HG03039 (cell line): ENCODE data around the gene KLLN.
"Not testable (repeated sequence)": the region's sequence is repeated elsewhere in the genome, so short reads cannot be mapped to it uniquely, and the experiment has no call there.

Experiments used
- ATAC-seq: cut with Tn5 transposase; IDR thresholded peaks from one replicate; pipeline ENCODE4 v1.9.1; 2021; ENCODE audit warnings: mild to moderate bottlenecking, moderate library complexity; ENCODE audit not compliant: unreplicated experiment

KLLN gene, protein sequence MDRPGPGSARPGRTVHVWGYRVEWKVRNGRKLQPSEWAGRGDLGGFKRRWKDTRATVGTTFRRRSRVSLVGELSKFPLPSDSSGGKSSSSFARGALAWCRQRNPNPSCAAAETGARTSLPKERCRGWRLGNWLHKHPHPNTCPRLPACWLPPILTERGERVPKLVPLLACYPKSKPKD

DNA sequence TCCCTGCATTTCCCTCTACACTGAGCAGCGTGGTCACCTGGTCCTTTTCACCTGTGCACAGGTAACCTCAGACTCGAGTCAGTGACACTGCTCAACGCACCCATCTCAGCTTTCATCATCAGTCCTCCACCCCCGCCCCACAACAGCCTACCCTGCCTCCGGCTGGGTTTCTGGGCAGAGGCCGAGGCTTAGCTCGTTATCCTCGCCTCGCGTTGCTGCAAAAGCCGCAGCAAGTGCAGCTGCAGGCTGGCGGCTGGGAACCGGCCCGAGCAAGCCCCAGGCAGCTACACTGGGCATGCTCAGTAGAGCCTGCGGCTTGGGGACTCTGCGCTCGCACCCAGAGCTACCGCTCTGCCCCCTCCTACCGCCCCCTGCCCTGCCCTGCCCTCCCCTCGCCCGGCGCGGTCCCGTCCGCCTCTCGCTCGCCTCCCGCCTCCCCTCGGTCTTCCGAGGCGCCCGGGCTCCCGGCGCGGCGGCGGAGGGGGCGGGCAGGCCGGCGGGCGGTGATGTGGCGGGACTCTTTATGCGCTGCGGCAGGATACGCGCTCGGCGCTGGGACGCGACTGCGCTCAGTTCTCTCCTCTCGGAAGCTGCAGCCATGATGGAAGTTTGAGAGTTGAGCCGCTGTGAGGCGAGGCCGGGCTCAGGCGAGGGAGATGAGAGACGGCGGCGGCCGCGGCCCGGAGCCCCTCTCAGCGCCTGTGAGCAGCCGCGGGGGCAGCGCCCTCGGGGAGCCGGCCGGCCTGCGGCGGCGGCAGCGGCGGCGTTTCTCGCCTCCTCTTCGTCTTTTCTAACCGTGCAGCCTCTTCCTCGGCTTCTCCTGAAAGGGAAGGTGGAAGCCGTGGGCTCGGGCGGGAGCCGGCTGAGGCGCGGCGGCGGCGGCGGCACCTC, at the start of gene KLLN, which contains the start of gene PTEN:
Gene KLLN (minus strand): TSS at position 481 of the 891 bp plus-strand sequence. CDS start 1,046 bp downstream, outside the sequence.
Gene PTEN (plus strand): TSS at position 573 of the 891 bp plus-strand sequence. CDS start 845 bp downstream, outside the sequence.
- ATAC-seq: peak; percentile 33

DNA sequence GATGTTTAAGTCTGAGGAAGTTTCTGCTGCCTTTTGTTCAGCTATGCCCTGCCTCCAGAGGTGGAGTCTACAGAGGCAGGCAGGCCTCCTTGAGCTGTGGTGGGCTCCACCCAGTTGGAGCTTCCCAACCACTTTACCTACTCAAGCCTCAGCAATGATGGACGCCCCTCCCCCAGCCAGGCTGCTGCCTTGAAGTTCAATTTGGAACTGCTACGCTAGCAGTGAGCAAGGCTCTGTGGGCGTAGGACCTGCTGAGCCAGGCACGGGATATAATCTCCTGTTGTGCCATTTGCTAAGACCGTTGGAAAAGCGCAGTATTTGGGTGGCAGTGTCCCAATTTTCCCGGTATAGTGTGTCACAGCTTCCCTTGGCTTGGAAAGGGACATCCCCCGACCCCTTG, 40.1 kb upstream of the KLLN start:
- not testable (repeated sequence) for ATAC-seq

DNA sequence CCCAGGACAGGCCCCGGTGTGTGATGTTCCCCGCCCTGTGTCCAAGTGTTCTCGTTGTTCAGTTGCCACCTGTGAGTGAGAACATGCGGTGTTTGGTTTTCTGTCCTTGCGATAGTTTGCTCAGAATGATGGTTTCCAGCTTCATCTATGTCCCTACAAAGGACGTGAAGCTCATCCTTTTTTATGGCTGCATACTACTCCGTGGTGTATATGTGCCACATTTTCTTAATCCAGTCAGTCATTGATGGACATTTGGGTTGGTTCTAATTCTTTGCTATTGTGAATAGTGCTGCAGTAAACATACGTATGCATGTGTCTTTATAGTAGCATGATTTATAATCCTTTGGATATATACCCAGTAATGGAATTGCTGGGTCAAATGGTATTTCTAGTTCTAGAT, 34.6 kb upstream of the KLLN start:
- not testable (repeated sequence) for ATAC-seq

DNA sequence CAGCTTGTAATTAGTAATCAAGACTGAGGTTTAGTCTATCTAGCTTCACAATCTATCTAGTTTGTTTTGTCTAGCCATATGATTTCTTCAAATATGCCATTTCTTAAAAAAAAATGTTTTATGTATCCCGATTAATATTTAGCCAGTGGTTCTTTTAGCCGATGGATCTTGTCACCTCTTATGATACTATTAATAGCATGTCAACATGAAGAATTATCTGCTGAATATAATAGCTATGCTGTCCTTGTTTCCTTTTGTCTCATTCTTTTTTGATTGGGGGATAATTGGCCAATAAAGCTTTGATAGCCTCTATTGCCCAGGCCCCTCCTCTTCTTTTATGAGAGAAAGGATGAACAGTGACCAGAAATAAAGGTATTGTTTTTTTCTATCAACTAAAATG, 32.9 kb upstream of the KLLN start:
- no peak for ATAC-seq

DNA sequence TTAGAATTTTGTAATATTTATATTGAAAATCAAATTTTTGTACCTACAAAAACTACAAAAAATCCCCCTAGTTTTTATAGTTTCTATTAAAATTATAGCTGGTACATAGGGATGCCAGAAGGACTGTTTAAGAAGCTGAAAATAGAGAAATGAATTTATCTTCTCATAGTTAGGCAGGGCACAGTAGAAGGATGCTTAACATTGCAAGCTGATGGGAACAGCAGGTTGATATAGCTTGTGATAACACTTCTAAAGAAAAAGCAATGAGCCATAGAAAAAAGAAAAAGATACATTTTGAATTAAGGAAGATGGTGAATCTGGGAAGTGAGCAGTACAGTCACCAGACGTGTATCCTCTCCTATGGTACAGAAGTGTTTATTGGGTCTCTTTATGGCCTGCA, 32.1 kb upstream of the KLLN start:
- no peak for ATAC-seq

DNA sequence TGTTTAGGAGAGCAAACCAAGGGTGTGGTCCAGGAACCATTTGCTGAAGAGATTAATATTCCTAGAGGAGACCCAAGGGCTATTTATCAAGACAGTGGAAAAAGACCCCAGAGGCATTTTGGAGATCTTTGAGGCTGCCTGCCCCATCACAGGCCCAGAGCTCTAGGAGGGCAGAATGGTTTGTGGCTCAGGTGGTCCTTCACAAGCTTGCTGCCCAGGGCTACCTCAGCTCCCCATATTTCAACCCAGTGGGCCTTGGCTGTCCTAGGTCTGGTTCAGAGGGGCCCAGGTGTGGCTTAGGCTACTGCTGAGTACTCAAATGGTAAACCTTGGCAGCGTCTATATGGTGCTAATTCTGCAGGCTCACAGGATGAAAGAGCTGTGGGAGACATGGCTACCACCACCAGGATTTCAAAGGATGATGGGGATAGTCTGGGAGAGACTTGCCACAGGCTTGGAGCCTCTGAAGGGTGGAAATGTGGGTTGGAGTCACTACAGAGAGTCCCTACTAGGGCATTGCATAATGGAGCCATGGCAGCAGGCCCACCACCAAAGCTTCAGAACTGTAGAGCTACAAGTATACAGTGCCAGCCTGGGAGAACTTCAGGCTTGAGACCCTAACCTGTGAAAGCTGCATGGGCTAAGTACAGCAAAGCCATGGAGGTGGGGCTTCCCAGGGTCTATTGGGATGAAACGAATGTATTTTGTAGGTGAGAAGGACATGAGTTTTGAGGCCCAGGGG, 24.4 kb upstream of the KLLN start:
- ATAC-seq: no peak

DNA sequence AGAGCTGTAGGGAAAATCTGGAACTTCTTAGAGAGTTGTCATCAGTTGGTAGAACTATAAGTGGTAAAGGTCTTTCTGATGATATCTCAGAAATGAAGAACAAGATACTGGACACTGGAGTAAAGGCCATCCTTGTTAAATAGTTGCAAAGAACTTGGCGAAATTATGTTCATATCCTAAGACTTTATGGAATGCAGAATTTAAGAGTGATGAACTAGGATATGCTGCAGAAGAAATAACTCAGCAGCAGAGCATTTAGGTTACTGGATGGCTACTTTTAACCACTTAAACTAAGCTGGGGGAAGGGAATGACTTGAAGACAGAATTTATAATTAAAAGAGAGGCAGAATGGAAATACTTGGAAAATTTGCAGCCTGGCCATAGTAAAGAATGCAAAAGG, 23.8 kb upstream of the KLLN start:
- no peak for ATAC-seq

DNA sequence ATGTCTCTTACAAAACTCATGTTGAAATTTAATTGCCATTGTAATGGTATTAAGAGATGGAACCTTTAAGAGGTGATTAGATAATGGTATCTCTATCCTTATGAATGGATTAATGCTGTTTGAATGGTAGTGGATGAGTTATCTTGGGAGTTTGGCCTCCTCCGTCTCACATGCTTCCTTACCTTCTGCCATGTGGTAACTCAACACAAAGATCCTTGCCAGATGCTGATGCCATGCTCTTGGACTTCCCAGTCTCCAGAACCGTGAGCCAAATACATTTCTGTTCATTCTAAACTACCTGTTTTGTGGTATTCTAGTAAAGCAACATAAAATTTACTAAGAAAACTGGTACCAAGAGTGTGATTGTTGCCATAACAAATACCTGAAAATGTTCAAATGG, 23.3 kb upstream of the KLLN start:
- ATAC-seq: no peak

DNA sequence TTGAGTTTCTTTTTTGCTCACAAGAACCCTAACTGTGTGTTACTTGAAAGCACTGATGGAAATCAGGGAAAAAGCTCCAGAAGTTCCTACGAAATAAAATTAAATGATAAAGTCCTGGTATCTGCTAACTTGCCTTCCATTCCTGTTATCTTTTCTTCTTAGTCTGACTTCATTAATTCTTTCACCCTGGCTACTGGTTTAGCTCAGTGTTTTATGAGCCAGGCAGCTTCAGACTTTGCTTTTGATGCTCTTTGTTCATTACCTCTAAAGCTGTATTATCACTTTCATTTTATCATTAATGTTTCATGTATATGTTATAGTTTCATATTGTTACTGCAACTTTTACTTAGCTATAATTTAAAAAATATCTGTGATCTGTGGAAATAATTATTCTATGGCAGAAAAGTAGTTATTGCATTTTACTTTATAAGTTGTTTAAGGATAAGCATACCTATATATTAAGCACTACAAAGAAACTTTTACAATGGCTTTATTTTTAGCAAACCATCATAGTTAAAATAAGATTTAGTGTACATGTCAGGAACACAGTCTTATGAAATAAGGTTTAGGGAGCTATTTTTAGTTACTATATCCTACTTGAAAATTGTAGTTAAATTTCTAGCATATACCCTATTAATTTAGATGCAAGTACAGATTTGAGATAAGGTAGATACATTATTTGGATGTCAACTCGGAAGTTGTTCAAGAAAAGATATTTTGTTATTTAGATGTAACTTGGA, 19.4 kb upstream of the KLLN start:
- ATAC-seq: no peak

DNA sequence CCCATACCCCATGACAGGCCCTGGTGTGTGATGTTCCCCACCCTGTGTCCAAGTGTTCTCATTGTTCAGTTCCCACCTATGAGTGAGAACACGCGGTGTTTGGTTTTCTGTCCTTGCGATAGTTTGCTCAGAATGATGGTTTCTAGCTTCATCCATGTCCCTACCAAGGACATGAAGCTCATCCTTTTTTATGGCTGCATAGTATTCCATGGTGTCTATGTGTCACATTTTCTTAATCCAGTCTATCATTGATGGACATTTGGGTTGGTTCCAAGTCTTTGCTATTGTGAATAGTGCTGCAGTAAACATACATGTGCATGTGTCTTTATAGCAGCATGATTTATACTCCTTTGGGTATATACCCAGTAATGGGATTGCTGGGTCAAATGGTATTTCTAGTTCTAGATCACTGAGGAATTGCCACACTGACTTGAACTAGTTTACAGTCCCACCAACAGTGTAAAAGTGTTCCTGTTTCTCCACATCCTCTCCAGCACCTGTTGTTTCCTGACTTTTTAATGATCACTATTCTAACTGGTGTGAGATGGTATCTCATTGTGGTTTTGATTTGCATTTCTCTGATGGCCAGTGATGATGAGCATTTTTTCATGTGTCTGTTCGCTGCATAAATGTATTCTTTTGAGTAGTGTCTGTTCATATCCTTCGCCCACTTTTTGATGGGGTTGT, 18.2 kb upstream of the KLLN start:
- not testable (repeated sequence) for ATAC-seq

DNA sequence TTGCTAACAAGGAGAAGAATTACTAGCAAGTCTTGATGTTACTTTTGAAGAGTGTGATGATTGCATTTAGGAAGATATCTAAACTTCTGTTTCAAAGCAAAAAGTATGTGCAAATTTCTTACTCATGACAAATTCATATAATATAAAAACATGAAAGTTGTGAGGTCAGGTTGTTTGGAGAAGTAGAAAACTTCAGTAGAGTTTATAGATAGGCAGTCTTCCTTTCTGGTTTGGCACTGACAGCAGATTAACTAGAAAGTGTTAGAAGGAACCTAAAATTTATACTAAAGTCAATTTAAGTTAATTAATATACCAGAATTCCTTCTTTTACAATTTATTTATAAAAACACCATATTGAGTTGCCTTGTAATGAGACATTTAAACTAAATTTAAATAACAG, 17.0 kb upstream of the KLLN start:
- no peak for ATAC-seq

DNA sequence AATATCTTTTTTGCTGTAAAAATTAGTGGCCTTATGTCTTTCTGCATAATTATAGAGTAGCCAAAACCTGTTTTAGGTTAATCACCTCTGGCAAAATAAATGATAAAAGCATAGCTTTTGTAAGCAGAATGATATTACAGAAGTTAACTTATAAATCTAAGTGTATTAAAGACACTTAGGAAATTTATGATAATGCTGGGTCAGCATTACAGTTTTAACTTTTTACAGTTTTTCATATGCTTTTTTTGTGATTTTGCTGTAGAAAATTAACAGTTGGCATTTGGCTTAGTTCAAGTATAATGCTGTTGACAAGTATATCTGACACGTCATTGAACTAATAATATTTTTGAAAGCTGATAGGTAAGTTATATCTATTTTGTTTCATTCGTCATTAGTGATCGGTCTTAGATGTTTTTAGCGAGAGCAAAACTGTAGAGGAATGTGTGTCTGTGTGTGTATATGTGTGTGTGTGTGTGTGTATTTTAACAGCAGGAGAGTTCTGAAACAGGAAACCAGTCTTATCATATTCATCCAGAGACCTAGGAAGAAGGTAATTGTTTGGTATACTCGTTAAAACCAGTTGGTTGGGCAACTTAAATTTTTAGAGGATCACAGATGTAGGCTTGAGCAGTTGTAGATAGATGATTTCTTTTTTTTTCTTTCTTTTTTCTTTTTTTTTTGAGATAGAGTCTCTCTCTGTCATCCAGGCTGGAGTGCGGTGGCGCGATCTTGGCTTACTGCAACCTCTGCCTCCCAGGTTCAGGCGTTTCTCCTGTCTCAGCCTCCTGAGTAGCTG, 15.5 kb upstream of the KLLN start:
- no peak for ATAC-seq

DNA sequence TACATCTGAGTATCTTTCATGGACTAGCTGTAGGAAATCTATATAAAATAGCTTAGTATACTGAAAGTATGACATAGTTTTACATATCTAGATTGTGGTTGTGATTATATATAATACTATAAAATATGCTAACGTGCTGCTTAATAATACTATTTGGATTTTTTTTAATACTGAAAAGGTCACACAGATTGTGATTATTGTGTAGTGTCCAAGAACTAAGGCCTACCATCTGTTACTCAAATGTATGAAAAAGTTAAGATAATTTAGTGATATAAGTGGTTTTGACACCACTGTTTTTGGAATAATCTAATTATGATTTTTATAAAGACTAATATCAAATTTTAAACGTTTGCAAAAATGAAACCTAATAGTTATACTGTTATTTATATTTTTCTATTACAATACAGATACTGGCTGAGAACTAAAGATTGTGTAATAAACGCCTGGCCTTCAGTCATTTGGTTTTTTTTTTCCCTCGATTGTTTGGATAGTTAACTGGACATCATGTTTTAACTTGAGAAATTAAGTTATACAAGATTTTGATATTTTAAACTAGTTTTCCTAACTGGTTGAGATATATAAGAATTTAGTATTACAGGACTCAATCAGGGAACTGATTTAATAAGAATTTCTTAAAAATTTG, 12.7 kb upstream of the KLLN start:
- ATAC-seq: no peak

DNA sequence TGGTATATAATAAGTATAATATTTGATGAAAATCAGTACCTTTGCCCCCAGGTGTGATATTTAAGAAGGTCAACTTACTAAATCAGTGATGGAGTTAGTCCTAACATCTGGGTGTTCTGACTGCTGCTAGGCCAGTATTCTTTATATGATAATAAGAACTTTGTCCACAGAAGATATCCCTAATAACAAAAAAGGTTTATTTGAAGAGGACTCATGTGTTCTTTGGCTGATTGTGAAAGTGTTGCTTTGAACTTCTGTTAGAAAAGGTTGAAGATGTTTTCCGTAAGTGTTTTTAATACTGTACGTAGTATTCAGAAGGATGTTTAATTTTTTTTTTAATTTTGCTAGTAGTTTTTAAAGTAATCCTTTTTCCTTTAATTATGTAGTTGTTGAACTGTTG, 10.3 kb upstream of the KLLN start:
- ATAC-seq: no peak

DNA sequence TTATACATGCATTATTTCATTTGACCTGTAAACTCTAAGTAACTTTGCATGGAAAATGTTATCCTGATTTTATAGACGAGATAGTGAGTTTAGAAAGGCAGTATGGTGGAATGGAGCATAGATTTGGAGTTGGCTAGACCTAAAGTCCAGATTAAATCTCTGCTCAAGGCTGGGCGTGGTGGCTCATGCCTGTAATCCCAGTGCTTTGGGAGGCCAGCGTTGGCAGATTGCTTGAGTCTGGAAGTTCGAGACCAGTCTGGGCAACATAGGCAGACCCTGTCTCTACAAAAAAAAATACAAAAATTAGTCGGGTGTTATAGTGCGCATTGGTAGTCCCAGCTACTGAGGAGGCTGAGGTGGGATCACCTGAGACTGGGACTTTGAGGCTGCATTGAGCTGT, 9.5 kb upstream of the KLLN start:
- ATAC-seq: no peak

DNA sequence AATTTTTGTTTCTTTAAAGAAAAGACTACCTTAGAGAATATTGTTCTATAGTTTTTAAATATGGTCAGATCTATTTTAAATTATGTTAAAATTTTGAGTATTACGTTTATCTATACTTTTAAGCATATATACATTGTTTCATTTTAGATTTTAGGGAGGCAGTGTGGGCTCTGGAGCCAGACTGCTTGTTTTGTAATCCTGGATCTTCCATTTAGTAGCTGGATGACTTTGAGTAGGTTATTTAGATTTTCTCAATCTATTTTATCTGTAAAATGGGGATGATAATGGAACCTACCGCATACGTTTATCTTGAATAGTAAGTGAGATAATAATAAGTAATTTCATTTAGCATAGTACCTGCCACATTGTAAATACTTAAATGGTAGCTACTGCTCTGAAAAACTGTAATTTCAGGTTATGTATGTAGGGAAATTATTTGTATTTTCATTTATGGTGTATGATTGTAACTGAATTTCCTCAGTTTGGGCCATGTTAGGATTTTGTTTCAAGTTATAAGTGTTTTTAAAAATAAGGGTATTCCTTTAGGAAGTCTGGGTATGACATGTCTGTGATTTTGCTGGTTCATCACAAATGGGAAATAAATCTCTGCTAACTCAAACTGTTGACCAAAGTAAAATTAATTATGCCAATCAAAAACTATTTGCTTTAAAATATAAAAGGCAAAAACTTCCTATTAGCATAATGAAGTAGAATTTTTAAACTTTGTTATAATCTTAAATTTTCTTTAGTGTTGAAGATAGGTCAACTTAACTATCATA, 6.6 kb upstream of the KLLN start:
- no peak for ATAC-seq

DNA sequence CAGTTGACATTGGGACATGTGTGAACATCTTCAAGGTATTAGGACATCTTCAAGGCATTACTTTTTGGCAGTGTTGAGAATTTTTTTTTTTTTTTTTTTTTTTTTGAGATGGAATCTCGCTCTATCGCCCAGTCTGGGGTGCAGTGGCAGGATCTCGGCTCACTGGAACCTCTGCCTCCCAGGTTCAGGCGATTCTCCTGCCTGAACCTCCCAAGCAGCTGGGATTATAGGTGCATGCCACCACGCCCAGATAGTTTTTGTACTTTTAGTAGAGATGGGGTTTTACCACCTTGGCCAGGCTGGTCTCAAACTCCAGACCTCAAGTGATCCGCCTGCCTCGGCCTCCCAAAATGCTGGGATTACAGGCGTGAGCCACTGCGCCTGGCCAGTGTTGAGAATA, 5.8 kb upstream of the KLLN start:
- not testable (repeated sequence) for ATAC-seq

DNA sequence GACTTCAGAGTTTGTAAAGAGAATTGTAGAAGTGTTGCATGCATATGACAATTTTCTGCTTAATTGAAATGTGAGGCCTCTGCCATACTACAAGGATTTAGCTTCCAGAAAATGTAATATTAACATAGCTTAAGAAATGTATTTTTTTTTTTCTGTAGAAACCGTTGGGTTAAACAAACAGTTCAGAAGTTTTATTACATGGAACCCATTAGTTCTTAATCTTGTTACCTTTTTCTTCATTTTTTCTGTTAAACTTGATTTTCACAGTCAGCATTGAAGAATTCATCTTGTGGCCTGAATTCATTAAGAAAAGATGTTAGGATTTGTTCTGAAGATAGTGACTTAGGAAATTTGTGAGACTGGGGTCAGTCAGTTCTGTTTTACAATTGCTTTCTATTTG, 4.9 kb upstream of the KLLN start:
- no peak for ATAC-seq
